Measurements from ENCODE around the gene WNT1. TPM values are rescaled to one million over a fixed set of nuclear protein-coding genes. Genes with fewer than 3 reads are reported as not detected.
A peak's percentile ranks its signal among the peaks of the same experiment; 100 is the strongest.

The WNT1 gene
- polyA plus RNA-seq, 3 donors: 0.33 TPM; not detected in 2

GRCh38 chr12:49019443-49020324 is 41.6 kb downstream of the WNT1 start:
- peaks cover 49 to 59% of the 10 kb centered on the region in 2 donors for H3K36me3 Mint-ChIP-seq
- WGBS (ENCODE audit: insufficient coverage): 11% methylated on average over 3 of the region's 10 CpGs
- peak overlapping the region in 2 of 3 experiments; percentile 94 to 96 for H3K4me3 ChIP-seq (replicated peaks in 1 of 3; ENCODE audit: low read depth in 2 of 3, low read length in 3 of 3)
- intact Hi-C loops (cut with micrococcal nuclease): loop anchor here (5.0 kb wide), 1 partner anchor 38 kb away; no protein-coding TSS in a partner anchor
- peaks cover 39 to 41% of the 10 kb centered on the region in 2 donors for H3K36me3 ChIP-seq (replicated peaks in 1 of 2; ENCODE audit: control insufficient read depth in 1 of 2, insufficient read depth in 2 of 2, low read length in 2 of 2)
- H3K27me3 ChIP-seq (ENCODE audit: control insufficient read depth in 2 of 2, insufficient read depth in 2 of 2, low read length in 2 of 2): no peaks in the 10 kb centered on the region
- no peak overlapping the region for H2AFZ ChIP-seq (ENCODE audit: insufficient read depth, low read depth, low read length, poor library complexity, severe bottlenecking)
- peaks cover 39% of the 10 kb centered on the region for H3K79me2 ChIP-seq (ENCODE audit: insufficient read depth, low read length)
- peak overlapping the region; percentile 97 for H3K9ac ChIP-seq (ENCODE audit: insufficient read depth, low read length, poor library complexity, severe bottlenecking)
- peak overlapping the region; percentile 94 to 100 for H3K27ac ChIP-seq (ENCODE audit: low read depth in 1 of 2, low read length in 2 of 2)
- H3K27ac Mint-ChIP-seq: peak overlapping the region; percentile 98 to 100 (median 99)
- TF ChIP-seq, protein P1, sequence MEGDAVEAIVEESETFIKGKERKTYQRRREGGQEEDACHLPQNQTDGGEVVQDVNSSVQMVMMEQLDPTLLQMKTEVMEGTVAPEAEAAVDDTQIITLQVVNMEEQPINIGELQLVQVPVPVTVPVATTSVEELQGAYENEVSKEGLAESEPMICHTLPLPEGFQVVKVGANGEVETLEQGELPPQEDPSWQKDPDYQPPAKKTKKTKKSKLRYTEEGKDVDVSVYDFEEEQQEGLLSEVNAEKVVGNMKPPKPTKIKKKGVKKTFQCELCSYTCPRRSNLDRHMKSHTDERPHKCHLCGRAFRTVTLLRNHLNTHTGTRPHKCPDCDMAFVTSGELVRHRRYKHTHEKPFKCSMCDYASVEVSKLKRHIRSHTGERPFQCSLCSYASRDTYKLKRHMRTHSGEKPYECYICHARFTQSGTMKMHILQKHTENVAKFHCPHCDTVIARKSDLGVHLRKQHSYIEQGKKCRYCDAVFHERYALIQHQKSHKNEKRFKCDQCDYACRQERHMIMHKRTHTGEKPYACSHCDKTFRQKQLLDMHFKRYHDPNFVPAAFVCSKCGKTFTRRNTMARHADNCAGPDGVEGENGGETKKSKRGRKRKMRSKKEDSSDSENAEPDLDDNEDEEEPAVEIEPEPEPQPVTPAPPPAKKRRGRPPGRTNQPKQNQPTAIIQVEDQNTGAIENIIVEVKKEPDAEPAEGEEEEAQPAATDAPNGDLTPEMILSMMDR (IDR thresholded peaks at IDR 0.05): peak; percentile 65
- H3K9me3 ChIP-seq (replicated peaks in 1 of 2; ENCODE audit: control insufficient read depth in 1 of 2, insufficient read depth in 1 of 2, low read length in 2 of 2): no peaks in the 10 kb centered on the region
- H3K4me3 Mint-ChIP-seq: peak overlapping the region; percentile 89 to 96
- DNase-seq: peak; percentile 77 to 83 (median 79)
- H3K4me2 ChIP-seq (replicated peaks; ENCODE audit: extremely low read depth, low read length, poor library complexity, severe bottlenecking): peak overlapping the region; percentile 98
- peaks cover 0 to 4% (median 0%) of the 10 kb centered on the region in 3 donors for H3K27me3 Mint-ChIP-seq (ENCODE audit: low read depth in 3 of 3)
- peaks cover 13% of the 10 kb centered on the region for H4K20me1 ChIP-seq (ENCODE audit: insufficient read depth, low read length)
- peaks cover 29% of the 10 kb centered on the region for H3K4me1 Mint-ChIP-seq
- H3K9me3 Mint-ChIP-seq: peaks cover 0 to 2% (median 0%) of the 10 kb centered on the region in 7 donors
- H3K4me1 ChIP-seq (ENCODE audit: control insufficient read depth in 1 of 2, insufficient read depth in 2 of 2, low read length in 2 of 2): peaks cover 25 to 28% of the 10 kb centered on the region in 2 donors

DNA sequence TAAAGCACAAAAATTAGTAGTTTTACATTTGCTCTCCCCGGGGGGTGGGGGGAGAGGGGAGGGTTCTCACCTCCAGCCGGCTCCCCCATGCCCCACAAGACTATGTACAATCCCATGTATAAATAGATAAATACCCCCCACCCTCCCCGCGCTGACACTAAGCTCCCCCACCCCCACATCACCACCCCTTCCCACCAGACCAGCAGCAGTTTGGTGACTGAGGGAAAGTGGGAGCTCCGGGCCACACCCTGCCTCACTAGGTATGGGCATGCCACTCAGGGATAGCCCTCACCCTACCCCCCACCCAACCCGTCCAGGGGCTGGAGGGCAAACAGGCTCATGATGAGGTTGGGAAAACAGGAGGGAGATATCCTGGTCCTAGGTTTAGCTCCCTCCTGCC is 42.3 kb downstream of the WNT1 start:
- Histone ChIP-seq H3K9me3 (replicated peaks in 1 of 2; ENCODE audit: control insufficient read depth in 1 of 2, insufficient read depth in 1 of 2, low read length in 2 of 2) (no peaks in the 10 kb centered on the region), H2AFZ (ENCODE audit: insufficient read depth, low read depth, low read length, poor library complexity, severe bottlenecking) (no peak overlapping the region), H3K4me2 (replicated peaks; ENCODE audit: extremely low read depth, low read length, poor library complexity, severe bottlenecking) (no peak overlapping the region), H4K20me1 (ENCODE audit: insufficient read depth, low read length) (peaks cover 18% of the 10 kb centered on the region), H3K27ac (ENCODE audit: low read depth in 1 of 2, low read length in 2 of 2) (peak overlapping the region; percentile 19 to 100), H3K4me3 (replicated peaks in 1 of 3; ENCODE audit: low read depth in 2 of 3, low read length in 3 of 3) (no peak overlapping the region), H3K9ac (ENCODE audit: insufficient read depth, low read length, poor library complexity, severe bottlenecking) (no peak overlapping the region), H3K79me2 (ENCODE audit: insufficient read depth, low read length) (peaks cover 36% of the 10 kb centered on the region), H3K36me3 (replicated peaks in 1 of 2; ENCODE audit: control insufficient read depth in 1 of 2, insufficient read depth in 2 of 2, low read length in 2 of 2) (peaks cover 46 to 49% of the 10 kb centered on the region in 2 donors), H3K4me1 (ENCODE audit: control insufficient read depth in 1 of 2, insufficient read depth in 2 of 2, low read length in 2 of 2) (peaks cover 25 to 28% of the 10 kb centered on the region in 2 donors), H3K27me3 (ENCODE audit: control insufficient read depth in 2 of 2, insufficient read depth in 2 of 2, low read length in 2 of 2) (no peaks in the 10 kb centered on the region)
- DNase-seq: no peak
- Mint-ChIP-seq H3K9me3 (peaks cover 0 to 2% (median 0%) of the 10 kb centered on the region in 7 donors), H3K27ac (peak overlapping the region in 6 of 7 donors; percentile 23 to 82 (median 69)), H3K36me3 (peaks cover 51 to 61% of the 10 kb centered on the region in 2 donors), H3K4me3 (no peak overlapping the region), H3K4me1 (peaks cover 27% of the 10 kb centered on the region), H3K27me3 (ENCODE audit: low read depth in 3 of 3) (peaks cover 0 to 1% (median 0%) of the 10 kb centered on the region in 3 donors)
- intact Hi-C loops (cut with micrococcal nuclease): no loop called here
- TF ChIP-seq, protein P1 (IDR thresholded peaks at IDR 0.05): no peak
- WGBS (ENCODE audit: insufficient coverage): no CpG with 5 or more reads among the region's 6 CpGs
